HG03025 (cell line): ENCODE data around the gene ERGIC1.

Source experiments
- ATAC-seq: cut with Tn5 transposase; IDR thresholded peaks from one replicate; pipeline ENCODE4 v1.9.1; 2021; ENCODE audit warnings: mild to moderate bottlenecking, moderate library complexity; ENCODE audit not compliant: unreplicated experiment, low FRiP score

The ERGIC1 gene

GRCh38 chr5:172958331-172959046 lies 124.4 kb downstream of the ERGIC1 start:
- peak; percentile 69 for ATAC-seq

DNA sequence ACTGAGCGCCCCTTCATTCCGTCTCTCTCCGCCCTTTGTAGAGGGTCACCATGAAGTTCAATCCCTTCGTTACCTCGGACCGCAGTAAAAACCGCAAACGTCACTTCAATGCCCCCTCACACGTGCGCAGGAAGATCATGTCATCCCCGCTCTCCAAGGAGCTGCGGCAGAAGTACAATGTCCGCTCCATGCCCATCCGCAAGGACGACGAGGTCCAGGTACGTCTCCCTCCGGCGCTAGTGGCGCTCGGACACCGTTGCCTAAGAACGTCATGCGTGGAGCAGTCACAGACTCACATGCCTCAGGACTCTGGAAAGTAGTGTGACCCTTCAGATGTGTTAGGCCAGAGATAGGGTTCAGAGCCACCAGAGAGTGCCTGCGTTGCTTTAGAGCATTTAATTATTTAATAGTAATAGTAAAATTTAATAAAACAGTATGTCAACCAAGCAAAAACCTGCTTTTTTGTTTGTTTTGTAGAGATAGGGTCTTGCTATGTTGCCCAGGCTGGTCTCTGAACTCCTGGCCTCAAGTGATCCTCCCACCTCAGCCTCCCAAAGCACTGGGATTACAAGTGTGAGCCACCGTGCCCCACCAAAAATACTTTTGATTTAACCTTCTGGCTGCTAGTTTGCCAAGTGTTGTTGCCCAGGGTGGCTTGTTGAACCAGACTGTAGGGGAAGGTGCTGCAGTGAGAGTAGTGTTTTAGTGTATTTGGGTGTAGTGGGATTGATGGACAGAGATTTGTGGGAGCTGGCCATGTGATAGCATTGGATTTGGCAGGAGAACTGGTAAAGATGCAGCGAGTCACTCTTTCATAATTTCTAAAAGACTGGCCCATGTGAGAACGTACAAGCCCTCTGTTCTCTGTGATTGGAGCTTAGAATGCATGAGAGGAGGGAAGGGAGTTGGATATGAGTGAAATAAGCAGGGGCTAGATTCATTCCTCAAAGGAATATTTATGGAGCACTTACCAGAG lies 126.1 kb downstream of the ERGIC1 start:
- no peak for ATAC-seq

DNA sequence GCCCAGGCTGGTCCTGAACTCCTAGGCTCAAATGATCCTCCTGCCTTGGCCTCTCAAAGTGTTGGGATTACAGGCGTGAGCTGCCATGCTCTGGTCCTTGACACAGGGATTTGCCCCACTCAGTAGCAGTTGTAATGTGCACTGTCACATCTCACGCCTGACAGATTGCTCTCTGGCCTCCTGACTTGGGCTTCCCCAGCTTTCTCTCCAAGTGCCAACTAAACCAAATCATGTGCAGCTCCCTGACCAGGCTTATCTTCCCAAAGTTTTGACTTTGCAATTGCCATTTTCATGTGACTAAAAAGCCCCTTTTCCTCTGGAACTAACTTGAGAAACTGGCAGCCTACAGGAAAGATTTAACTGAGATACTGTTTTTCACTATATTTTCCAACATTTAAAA lies 135.9 kb downstream of the ERGIC1 start:
- no peak for ATAC-seq

GRCh38 chr5:172971482-172971881 lies 137.4 kb downstream of the ERGIC1 start:
- ATAC-seq, result no peak

DNA sequence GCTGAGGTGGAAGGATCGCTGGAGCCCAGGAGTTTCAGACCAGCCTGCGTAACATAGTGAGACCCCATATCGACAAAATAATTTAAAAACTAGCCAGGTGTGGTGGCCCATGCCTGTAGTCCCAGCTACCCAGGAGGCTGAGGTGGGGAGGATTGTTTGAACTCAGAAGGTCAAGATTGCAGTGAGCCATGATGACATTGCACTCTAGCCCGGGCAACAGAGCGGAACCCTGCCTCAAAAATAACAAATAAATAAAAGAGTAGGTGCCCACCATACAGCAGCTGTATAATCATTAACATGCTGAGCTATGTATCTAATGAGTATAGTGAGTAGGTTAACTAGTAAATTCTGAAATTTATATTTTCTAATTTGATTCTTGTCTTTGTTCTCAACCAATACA lies 138.5 kb downstream of the ERGIC1 start:
- ATAC-seq, result no peak

- ATAC-seq, result no peak
Measured at GRCh38 chr5:172973127-172973916, 139.3 kb downstream of the ERGIC1 start.

- ATAC-seq, result no peak
Measured at GRCh38 chr5:172973931-172974330, 139.9 kb downstream of the ERGIC1 start.

- ATAC-seq, result no peak
Measured at GRCh38 chr5:172975289-172975688, 141.2 kb downstream of the ERGIC1 start.

DNA sequence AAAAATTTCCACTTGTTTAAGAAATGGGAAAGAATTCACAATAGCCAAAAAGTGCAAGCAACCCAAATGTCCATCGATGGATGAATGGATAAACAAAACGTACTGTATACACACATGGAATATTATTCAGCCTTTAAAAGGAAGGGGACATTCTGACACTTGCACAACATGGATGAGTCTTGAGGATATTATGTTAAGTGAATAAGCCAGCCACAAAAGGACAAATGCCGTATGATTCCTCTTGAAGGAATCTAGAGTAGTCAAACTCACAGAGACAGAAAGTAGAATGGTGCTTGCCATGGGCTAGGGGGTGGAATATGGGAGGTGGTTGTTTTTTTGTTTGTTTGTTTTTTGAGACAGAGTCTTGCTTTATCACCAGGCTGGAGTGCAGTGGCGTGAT lies 145.7 kb downstream of the ERGIC1 start:
- no peak for ATAC-seq

- ATAC-seq, result no peak
Measured at GRCh38 chr5:172981931-172982330, 147.9 kb downstream of the ERGIC1 start.

DNA sequence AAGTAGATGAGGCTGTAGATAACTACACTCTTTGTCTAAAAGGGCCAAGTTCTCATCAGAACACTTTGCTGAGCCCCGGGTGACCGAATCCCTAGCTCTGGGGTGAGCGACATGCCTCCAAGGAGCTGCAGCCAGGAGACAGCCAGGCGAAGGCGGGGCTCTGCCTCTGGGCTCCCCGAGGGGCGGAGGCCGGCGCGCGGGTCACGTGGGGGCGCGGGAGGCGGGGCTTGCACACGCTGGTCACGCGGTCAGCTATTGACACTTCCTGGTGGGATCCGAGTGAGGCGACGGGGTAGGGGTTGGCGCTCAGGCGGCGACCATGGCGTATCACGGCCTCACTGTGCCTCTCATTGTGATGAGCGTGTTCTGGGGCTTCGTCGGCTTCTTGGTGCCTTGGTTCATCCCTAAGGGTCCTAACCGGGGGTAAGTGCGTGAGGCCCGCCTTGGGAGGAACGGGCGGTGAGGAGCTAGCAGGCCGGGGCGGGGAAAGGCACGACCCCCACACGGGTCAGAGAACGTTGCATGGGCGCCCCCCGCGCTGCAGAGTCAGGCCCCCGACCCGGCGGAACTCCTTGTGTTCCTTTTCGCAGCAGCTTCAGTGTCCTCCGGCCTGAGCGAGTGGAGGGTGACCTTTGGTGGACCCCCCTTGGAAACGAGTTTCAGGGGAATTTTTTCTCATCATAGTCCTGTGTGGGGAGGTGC lies 149.6 kb downstream of the ERGIC1 start, which contains the start of gene ATP6V0E1:
ATP6V0E1 (plus strand) TSS at position 230 of the 702 bp plus-strand sequence; CDS start at position 320, 90 bp downstream.
- peak; percentile 85 for ATAC-seq

DNA sequence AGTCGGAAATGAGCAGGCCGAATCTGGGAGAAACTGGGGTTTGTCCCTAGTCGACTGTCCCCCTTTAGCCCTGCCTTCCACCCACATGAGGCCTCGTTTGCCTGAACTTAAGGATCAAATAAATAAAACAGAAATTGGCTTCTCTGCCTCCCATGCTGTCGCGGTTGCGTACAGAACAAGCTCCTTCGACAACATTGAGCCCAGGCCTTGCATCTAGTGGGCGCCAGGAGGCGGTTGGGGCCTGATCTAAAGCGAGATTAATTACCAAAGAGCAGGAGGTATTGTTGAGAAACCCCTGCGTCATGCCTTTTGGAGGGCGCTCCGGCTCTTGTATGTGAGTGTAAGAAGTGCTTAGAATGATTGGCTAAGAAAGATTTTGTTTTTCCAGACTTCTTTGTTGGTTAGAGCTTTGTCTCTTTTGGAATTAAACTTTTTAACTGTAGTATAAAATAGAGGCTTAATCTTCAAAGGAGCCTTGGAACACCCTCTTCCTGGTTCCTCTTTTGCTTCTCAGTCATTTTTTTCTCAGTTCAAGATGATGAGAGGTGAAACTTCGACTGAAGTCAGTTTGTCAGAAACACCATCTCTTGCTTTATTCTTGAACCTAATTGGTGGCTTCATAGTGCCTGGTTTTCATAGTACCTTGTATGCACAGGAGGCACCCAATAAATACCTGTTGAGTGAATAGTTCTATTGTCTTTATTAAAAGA lies 150.3 kb downstream of the ERGIC1 start:
- peak; percentile 47 for ATAC-seq

- no peak for ATAC-seq
Measured at GRCh38 chr5:172985596-172985995, 151.5 kb downstream of the ERGIC1 start.

DNA sequence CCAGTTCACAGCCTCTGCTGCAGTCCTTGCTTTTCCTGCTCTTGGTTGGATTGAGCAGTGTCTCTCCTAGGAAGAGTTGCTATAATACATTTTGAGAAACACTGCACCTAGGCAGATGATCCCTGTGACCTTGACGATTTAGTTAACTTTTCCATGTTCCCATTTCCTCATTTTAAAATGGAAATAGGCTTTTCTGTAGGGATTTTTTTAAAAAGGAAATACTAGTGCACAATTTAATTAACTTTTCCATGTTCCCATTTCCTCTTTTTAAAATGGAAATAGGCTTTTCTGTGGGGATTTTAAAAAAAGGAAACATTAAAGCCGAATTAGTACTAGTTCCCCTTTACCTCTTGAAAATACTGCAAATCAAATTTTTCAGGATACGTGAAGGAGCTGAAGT lies 154.2 kb downstream of the ERGIC1 start:
- ATAC-seq, result no peak

DNA sequence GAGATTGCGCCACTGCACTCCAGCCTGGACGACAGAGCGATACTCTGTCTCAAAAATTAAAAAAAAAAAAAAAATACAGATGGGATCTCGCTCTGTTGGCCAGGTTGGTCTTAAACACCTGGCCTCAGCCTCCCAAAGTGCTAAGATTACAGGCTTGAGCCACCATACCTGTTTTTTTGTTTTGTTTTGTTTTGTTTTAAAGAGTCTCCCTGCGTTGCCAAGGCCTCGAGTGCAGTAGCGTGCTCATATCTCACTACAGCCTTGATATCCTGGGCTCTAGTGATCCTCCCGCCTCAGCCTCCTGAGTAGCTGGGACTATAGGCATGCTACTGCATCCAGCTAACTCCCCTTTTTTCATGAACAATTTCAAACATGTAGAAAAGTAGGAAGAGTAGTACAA lies 156.7 kb downstream of the ERGIC1 start:
- ATAC-seq, result no peak

DNA sequence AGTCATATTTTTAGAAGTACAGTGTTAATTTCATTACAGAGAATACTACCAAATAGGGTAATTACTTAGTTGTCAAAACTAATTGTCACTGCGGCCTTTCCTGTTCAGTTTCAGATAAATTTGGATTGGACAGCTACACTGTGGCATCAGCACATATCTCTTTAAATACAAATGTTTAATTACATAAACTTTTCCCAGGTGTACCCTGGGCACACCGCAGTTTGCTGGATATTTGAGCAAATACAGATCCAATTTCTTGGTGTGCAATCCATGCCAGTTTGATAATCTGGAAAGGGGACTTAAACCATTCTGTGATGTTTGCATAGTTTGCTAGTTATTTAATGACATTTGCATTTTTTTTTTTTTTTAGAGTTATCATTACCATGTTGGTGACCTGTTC lies 160.4 kb downstream of the ERGIC1 start:
- ATAC-seq, result no peak

DNA sequence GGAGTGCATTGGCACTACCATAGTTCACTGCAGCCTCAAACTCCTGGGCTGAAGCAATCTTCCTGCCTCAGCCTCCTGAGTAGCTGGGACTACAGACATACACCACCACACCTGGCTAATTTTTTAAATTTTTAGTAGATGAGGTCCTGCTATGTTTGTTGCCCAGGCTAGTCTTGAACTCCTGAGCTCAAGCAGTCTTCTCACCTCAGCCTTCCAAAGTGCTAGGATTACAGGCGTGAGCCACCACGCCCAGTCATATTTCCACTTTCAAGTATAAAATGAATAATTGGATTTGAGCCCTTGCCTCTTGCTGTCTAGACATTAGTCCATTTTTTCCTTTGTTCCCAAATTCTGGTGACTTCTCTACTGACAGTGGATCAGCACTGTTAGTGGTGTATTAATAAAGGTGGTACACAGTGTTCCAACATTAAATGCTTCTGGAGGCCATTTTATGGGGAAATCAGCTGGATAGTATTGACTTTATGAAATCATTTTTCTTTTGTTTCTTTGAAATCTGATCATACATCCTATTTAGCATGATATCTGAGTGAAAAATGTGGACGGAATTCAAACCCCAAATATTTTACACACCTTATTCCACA lies 165.4 kb downstream of the ERGIC1 start:
- ATAC-seq, result no peak

DNA sequence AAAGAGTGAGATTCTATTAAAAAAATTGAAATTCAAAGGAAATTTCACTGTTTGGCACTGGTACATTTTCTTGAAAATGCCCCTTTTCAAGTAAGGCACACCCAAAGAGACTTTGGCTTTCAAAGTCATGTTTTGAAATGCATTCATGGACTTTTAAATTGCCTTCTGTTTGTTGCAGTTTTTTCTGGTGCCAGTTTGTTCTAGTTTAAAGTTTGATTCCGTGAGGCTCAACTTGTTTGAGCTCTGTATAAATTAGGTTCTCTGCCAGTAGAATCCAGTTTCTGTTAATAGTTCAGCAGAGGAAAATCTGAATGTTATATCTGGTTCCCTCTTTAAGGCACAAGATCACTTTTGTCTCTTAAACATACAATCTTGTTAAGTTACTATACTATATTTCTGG lies 165.9 kb downstream of the ERGIC1 start:
- no peak for ATAC-seq

DNA sequence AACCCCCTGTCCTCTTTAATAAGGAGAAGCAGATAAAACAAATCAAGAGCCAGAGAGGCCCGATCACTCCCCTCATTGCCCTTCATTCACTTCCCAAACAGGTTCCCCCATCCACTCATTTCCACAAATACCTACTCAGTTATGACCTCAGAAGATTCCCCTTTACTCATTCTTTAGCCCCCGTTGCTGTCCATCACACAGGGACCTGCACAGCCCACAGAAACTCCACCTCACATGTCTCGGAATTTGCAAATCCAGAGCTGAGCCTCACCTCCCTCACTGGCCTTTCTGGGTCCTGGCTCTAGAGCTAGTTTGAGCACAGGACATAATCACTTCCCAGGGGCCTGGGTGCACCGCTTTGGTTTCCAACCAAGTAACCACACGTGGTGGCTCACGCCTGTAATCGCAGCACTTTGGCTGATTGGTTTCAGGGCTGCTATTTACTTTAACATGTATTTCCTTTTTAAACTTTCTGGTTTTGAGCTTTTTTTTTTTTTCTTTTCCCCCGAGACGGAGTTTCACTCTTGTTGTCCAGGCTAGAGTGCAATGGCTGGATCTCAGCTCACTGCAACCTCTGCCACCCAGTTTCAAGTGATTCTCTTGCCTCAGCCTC lies 167.3 kb downstream of the ERGIC1 start:
- peak; percentile 68 for ATAC-seq
